Loucy (cell line): Measurements from ENCODE around the gene DYRK1B.

Experiments used
- CTCF ChIP-seq: fragments of 200-600 bp; sonication (generic); conservative IDR thresholded peaks from 2 replicates; pipeline ENCODE4 v1.5.1; 2014; ENCODE audit warnings: mild to moderate bottlenecking, antibody characterized with exemption, low read length
- EZH2phosphoT487 ChIP-seq: fragments of 200-600 bp; IDR thresholded peaks from 2 replicates; pipeline ENCODE4 v1.6.1; 2018; ENCODE audit warnings: antibody characterized with exemption, mild to moderate bottlenecking, moderate library complexity, borderline replicate concordance

GRCh38 chr19:39830847-39831246 is 3.1 kb downstream of the DYRK1B start:
- TF ChIP-seq CTCF (no peak), EZH2phosphoT487 (no peak)
